ENCODE results near the gene MIDN. TPM values are rescaled to one million over a fixed set of nuclear protein-coding genes. Genes with fewer than 3 reads are reported as not detected.

Gene MIDN
- total and polyA plus RNA-seq, 4 experiments from 2014 or later = 0.75 to 34.0 (median 18.2) TPM

Other genes starting within 250 kb of the MIDN start
- gene GRIN3B, start 248.2 kb upstream of the MIDN start, total RNA-seq = not detected
- not detected for gene GRIN3B, start 248.2 kb upstream of the MIDN start, polyA plus RNA-seq
- 100 to 1,000 TPM; 315 to 329 TPM for gene TMEM259, start 227.5 kb upstream of the MIDN start, total RNA-seq
- gene TMEM259, start 227.5 kb upstream of the MIDN start, polyA plus RNA-seq = 10 to 100 TPM; 40.5 to 75.9 TPM
- gene RNU6-2, start 227.1 kb upstream of the MIDN start, total RNA-seq = not detected
- not detected for gene RNU6-2, start 227.1 kb upstream of the MIDN start, polyA plus RNA-seq
- gene CNN2, start 222.0 kb upstream of the MIDN start, total RNA-seq = 100 to 1,000 TPM; 263 to 266 TPM
- gene CNN2, start 222.0 kb upstream of the MIDN start, polyA plus RNA-seq = 100 to 1,000 TPM; 444 to 632 TPM
- 100 to 1,000 TPM; 313 to 319 TPM for gene ABCA7, start 208.5 kb upstream of the MIDN start, total RNA-seq
- 10 to 100 TPM; 10.7 to 11.2 TPM for gene ABCA7, start 208.5 kb upstream of the MIDN start, polyA plus RNA-seq
- 100 to 1,000 TPM; 834 to 836 TPM for gene ARHGAP45, start 181.4 kb upstream of the MIDN start, total RNA-seq
- 100 to 1,000 TPM; 222 to 501 TPM for gene ARHGAP45, start 181.4 kb upstream of the MIDN start, polyA plus RNA-seq
- 10 to 100 TPM; 76.0 to 80.0 TPM for gene POLR2E, start 153.2 kb upstream of the MIDN start, total RNA-seq
- 100 to 1,000 TPM; 167 to 197 TPM for gene POLR2E, start 153.2 kb upstream of the MIDN start, polyA plus RNA-seq
- 100 to 1,000 TPM; 210 to 220 TPM for gene GPX4, start 144.6 kb upstream of the MIDN start, total RNA-seq
- 100 to 1,000 TPM; 399 to 406 TPM for gene GPX4, start 144.6 kb upstream of the MIDN start, polyA plus RNA-seq
- gene SBNO2, start 74.3 kb upstream of the MIDN start, total RNA-seq = 10 to 100 TPM; 92.6 to 98.6 TPM
- 1 to 10 TPM in 1 of 2 donors, under 1 TPM in 1; 0.37 to 3.5 TPM for gene SBNO2, start 74.3 kb upstream of the MIDN start, polyA plus RNA-seq
- 100 to 1,000 TPM; 112 to 114 TPM for gene STK11, start 42.8 kb upstream of the MIDN start, total RNA-seq
- gene STK11, start 42.8 kb upstream of the MIDN start, polyA plus RNA-seq = 10 to 100 TPM; 11.0 to 43.5 TPM
- gene CBARP, start 10.6 kb upstream of the MIDN start, total RNA-seq = not detected
- gene CBARP, start 10.6 kb upstream of the MIDN start, polyA plus RNA-seq = not detected
- 100 to 1,000 TPM; 105 to 108 TPM for gene ATP5F1D, start 6.8 kb upstream of the MIDN start, total RNA-seq
- gene ATP5F1D, start 6.8 kb upstream of the MIDN start, polyA plus RNA-seq = 100 to 1,000 TPM; 133 to 243 TPM
- gene CIRBP, start 20.7 kb downstream of the MIDN start, total RNA-seq = 100 to 1,000 TPM; 574 to 638 TPM
- 100 to 1,000 TPM; 160 to 257 TPM for gene CIRBP, start 20.7 kb downstream of the MIDN start, polyA plus RNA-seq
- gene FAM174C, start 26.9 kb downstream of the MIDN start, total RNA-seq = 10 to 100 TPM; 50.5 to 54.2 TPM
- 100 to 1,000 TPM in 1 of 2 donors, 10 to 100 TPM in 1; 57.2 to 114 TPM for gene FAM174C, start 26.9 kb downstream of the MIDN start, polyA plus RNA-seq
- not detected for gene EFNA2, start 37.3 kb downstream of the MIDN start, total RNA-seq
- not detected for gene EFNA2, start 37.3 kb downstream of the MIDN start, polyA plus RNA-seq
- gene NDUFS7, start 135.3 kb downstream of the MIDN start, total RNA-seq = 10 to 100 TPM; 68.6 to 73.5 TPM
- gene NDUFS7, start 135.3 kb downstream of the MIDN start, polyA plus RNA-seq = 100 to 1,000 TPM; 180 to 193 TPM
- 10 to 100 TPM; 15.9 to 16.2 TPM for gene GAMT, start 153.0 kb downstream of the MIDN start, total RNA-seq
- 10 to 100 TPM; 19.3 to 20.3 TPM for gene GAMT, start 153.0 kb downstream of the MIDN start, polyA plus RNA-seq
- 100 to 1,000 TPM; 143 to 152 TPM for gene DAZAP1, start 159.0 kb downstream of the MIDN start, total RNA-seq
- 1 to 10 TPM; 2.5 to 9.1 TPM for gene DAZAP1, start 159.0 kb downstream of the MIDN start, polyA plus RNA-seq
- gene RPS15, start 189.8 kb downstream of the MIDN start, total RNA-seq = 1,000 to 10,000 TPM; 1,715 to 1,828 TPM
- gene RPS15, start 189.8 kb downstream of the MIDN start, polyA plus RNA-seq = 1,000 to 10,000 TPM; 2,575 to 2,757 TPM
- gene APC2, start 201.5 kb downstream of the MIDN start, total RNA-seq = not detected
- gene APC2, start 201.5 kb downstream of the MIDN start, polyA plus RNA-seq = not detected
- 10 to 100 TPM; 68.8 to 79.8 TPM for gene C19orf25, start 230.6 kb downstream of the MIDN start, total RNA-seq
- 10 to 100 TPM; 41.5 to 48.9 TPM for gene C19orf25, start 230.6 kb downstream of the MIDN start, polyA plus RNA-seq
- 1 to 10 TPM; 3.1 to 3.7 TPM for gene PCSK4, start 241.8 kb downstream of the MIDN start, total RNA-seq
- gene PCSK4, start 241.8 kb downstream of the MIDN start, polyA plus RNA-seq = not detected
- gene REEP6, start 242.6 kb downstream of the MIDN start, total RNA-seq = 1 to 10 TPM; 2.9 to 3.3 TPM
- 1 to 10 TPM in 1 of 2 donors, under 1 TPM in 1; 1.00 to 2.8 TPM for gene REEP6, start 242.6 kb downstream of the MIDN start, polyA plus RNA-seq